Liver (tissue), 3 donors: ENCODE data around the gene RAB31.

Experiments used
- EGR1 ChIP-seq, 2 donors: IDR thresholded peaks; 2 replicates each; pipeline ENCODE4 v1.6.1; 2016 to 2018; ENCODE audit warnings: antibody characterized with exemption in 2 of 2, low read depth in 2 of 2
- FOXA1 ChIP-seq: IDR thresholded peaks from 2 replicates; pipeline ENCODE4 v1.6.1; 2016; ENCODE audit warnings: antibody characterized with exemption
- FOXA2 ChIP-seq: IDR thresholded peaks from 2 replicates; pipeline ENCODE4 v1.6.1; 2016; ENCODE audit warnings: antibody characterized with exemption
- HNF4A ChIP-seq, 2 donors: conservative IDR thresholded peaks; 2 replicates each; pipeline ENCODE4 v1.6.1; 2016; ENCODE audit warnings: antibody characterized with exemption in 2 of 2, mild to moderate bottlenecking in 2 of 2
- JUND ChIP-seq, 2 donors: IDR thresholded peaks; 2 replicates each; pipeline ENCODE4 v1.6.1; 2016; ENCODE audit warnings: antibody characterized with exemption in 2 of 2
- SP1 ChIP-seq: IDR thresholded peaks from 2 replicates; pipeline ENCODE4 v1.6.1; 2018; ENCODE audit warnings: antibody characterized with exemption, mild to moderate bottlenecking
- TAF1 ChIP-seq: conservative IDR thresholded peaks from 2 replicates; pipeline ENCODE4 v1.6.1; 2016; ENCODE audit warnings: antibody characterized with exemption, mild to moderate bottlenecking
- TF ChIP-seq, protein P1 (sequence below): fragments of 150-350 bp; IDR thresholded peaks from 2 replicates; pipeline ENCODE4 v1.5.1; 2017; ENCODE audit warnings: improper control_type of control experiment, low read depth, low read length; ENCODE audit not compliant: missing input control
- TF ChIP-seq, protein P2 (sequence below): IDR thresholded peaks from 2 replicates; pipeline ENCODE4 v1.6.1; 2016; ENCODE audit warnings: antibody characterized with exemption, mild to moderate bottlenecking
- TF ChIP-seq, protein P3 (sequence below): IDR thresholded peaks from 2 replicates; pipeline ENCODE4 v1.6.1; 2016; ENCODE audit warnings: antibody characterized with exemption
- TF ChIP-seq, protein P4 (sequence below): IDR thresholded peaks from 2 replicates; pipeline ENCODE4 v1.6.1; 2016; ENCODE audit warnings: antibody characterized with exemption
- donor health status: healthy.
- donor health status: healthy.

DNA sequence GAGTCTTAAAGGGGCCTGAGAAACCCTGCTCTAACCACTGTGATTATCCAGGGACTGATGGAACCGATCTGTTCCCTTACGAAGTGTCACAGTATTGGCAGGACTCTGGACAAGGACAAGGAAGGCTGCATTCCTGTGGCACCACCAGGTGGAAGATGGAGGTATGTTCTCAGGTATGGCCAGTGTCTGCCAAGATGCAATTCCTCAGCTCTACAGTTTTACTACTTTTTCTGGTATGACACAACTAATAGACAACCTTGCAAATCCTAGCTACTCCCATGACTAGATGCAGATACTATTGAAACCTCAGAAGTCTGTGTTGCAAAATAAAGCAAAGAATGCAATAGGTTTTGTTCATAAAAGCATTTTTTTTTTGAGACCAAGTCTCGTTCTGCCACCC, 14.6 kb downstream of the RAB31 start:
- TF ChIP-seq, protein P1, sequence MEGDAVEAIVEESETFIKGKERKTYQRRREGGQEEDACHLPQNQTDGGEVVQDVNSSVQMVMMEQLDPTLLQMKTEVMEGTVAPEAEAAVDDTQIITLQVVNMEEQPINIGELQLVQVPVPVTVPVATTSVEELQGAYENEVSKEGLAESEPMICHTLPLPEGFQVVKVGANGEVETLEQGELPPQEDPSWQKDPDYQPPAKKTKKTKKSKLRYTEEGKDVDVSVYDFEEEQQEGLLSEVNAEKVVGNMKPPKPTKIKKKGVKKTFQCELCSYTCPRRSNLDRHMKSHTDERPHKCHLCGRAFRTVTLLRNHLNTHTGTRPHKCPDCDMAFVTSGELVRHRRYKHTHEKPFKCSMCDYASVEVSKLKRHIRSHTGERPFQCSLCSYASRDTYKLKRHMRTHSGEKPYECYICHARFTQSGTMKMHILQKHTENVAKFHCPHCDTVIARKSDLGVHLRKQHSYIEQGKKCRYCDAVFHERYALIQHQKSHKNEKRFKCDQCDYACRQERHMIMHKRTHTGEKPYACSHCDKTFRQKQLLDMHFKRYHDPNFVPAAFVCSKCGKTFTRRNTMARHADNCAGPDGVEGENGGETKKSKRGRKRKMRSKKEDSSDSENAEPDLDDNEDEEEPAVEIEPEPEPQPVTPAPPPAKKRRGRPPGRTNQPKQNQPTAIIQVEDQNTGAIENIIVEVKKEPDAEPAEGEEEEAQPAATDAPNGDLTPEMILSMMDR = peak; percentile 27
- TF ChIP-seq FOXA2 (no peak), JUND (IDR thresholded peaks at IDR 0.05) (no peak), HNF4A (conservative IDR thresholded peaks at IDR 0.05) (no peak), TAF1 (no peak), EGR1 (IDR thresholded peaks at IDR 0.05; ENCODE audit: low read depth in 2 of 2) (no peak), SP1 (no peak), FOXA1 (no peak)
- TF ChIP-seq, protein P2, sequence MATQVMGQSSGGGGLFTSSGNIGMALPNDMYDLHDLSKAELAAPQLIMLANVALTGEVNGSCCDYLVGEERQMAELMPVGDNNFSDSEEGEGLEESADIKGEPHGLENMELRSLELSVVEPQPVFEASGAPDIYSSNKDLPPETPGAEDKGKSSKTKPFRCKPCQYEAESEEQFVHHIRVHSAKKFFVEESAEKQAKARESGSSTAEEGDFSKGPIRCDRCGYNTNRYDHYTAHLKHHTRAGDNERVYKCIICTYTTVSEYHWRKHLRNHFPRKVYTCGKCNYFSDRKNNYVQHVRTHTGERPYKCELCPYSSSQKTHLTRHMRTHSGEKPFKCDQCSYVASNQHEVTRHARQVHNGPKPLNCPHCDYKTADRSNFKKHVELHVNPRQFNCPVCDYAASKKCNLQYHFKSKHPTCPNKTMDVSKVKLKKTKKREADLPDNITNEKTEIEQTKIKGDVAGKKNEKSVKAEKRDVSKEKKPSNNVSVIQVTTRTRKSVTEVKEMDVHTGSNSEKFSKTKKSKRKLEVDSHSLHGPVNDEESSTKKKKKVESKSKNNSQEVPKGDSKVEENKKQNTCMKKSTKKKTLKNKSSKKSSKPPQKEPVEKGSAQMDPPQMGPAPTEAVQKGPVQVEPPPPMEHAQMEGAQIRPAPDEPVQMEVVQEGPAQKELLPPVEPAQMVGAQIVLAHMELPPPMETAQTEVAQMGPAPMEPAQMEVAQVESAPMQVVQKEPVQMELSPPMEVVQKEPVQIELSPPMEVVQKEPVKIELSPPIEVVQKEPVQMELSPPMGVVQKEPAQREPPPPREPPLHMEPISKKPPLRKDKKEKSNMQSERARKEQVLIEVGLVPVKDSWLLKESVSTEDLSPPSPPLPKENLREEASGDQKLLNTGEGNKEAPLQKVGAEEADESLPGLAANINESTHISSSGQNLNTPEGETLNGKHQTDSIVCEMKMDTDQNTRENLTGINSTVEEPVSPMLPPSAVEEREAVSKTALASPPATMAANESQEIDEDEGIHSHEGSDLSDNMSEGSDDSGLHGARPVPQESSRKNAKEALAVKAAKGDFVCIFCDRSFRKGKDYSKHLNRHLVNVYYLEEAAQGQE = no peak
- TF ChIP-seq, protein P3, sequence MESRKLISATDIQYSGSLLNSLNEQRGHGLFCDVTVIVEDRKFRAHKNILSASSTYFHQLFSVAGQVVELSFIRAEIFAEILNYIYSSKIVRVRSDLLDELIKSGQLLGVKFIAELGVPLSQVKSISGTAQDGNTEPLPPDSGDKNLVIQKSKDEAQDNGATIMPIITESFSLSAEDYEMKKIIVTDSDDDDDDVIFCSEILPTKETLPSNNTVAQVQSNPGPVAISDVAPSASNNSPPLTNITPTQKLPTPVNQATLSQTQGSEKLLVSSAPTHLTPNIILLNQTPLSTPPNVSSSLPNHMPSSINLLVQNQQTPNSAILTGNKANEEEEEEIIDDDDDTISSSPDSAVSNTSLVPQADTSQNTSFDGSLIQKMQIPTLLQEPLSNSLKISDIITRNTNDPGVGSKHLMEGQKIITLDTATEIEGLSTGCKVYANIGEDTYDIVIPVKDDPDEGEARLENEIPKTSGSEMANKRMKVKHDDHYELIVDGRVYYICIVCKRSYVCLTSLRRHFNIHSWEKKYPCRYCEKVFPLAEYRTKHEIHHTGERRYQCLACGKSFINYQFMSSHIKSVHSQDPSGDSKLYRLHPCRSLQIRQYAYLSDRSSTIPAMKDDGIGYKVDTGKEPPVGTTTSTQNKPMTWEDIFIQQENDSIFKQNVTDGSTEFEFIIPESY = no peak
- TF ChIP-seq, protein P4, sequence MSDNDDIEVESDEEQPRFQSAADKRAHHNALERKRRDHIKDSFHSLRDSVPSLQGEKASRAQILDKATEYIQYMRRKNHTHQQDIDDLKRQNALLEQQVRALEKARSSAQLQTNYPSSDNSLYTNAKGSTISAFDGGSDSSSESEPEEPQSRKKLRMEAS = no peak
